ENCODE data around the gene PCDHB4. TPM values are rescaled to one million over a fixed set of nuclear protein-coding genes. Genes with fewer than 3 reads are reported as not detected.
"Not testable (repeated sequence)": the region's sequence is repeated elsewhere in the genome, so short reads cannot be mapped to it uniquely, and the experiment has no call there.

Gene PCDHB4
- total and polyA plus RNA-seq, 4 donors, result 0.14 to 0.36 (median 0.17) TPM

GRCh38 chr5:141127305-141127704 is 5.7 kb downstream of the PCDHB4 start:
- H3K27me3 ChIP-seq (ENCODE audit: control insufficient read depth in 4 of 4, insufficient read depth in 4 of 4, low read length in 3 of 4), result no peaks in the 10 kb centered on the region
- no peak overlapping the region for H3K27ac ChIP-seq (ENCODE audit: low read depth in 1 of 2, low read length in 2 of 2)
- WGBS, result 85% methylated on average over 1 of the region's 1 CpG
- no peaks in the 10 kb centered on the region for H3K4me1 ChIP-seq (ENCODE audit: control insufficient read depth in 4 of 4, insufficient read depth in 4 of 4, low read length in 3 of 4)
- H3K9ac ChIP-seq (ENCODE audit: low read depth in 1 of 2, low read length in 2 of 2), result no peak overlapping the region
- no peak for TF ChIP-seq HNF4A (conservative IDR thresholded peaks at IDR 0.05)
- no peaks in the 10 kb centered on the region for H3K36me3 ChIP-seq (ENCODE audit: control insufficient read depth in 4 of 4, insufficient read depth in 3 of 4, low read depth in 1 of 4, low read length in 3 of 4)
- DNase-seq (ENCODE audit: low spot score), result no peak
- H3K9me3 ChIP-seq (ENCODE audit: control insufficient read depth in 4 of 4, low read length in 3 of 4), result peaks cover 0 to 7% (median 5%) of the 10 kb centered on the region in 4 donors
- no peak overlapping the region for H3K4me3 ChIP-seq (ENCODE audit: low read depth in 1 of 3, low read length in 3 of 3)

DNA sequence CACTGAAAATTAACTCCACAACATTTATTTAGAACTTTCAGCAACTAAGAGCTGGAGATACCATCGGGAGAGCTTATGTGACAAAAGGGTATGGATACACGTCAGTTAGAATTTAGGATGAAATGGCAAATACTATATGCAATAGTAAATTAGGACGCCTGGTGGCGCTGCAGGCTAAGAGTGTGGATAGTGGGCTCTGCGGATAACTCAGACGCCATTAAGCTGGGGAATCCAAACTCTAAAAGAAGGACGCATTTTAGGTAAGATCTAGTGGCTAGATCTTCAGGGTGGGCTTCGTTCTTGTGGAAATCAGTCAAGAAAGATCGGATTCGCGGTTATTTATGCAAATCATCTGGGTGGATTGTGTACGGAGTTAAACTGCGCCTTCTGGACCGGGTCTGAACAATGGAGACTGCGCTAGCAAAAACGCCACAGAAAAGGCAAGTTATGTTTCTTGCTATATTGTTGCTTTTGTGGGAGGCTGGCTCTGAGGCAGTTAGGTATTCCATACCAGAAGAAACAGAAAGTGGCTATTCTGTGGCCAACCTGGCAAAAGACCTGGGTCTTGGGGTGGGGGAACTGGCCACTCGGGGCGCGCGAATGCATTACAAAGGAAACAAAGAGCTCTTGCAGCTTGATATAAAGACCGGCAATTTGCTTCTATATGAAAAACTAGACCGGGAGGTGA is 13.6 kb downstream of the PCDHB4 start, which contains the start of gene PCDHB5:
Gene PCDHB5, plus strand, starts transcription at position 177 of the 688 bp plus-strand sequence. Its CDS starts 229 bp downstream, at position 406.
- Histone ChIP-seq H3K36me3 (ENCODE audit: control insufficient read depth in 4 of 4, insufficient read depth in 3 of 4, low read depth in 1 of 4, low read length in 3 of 4) (no peaks in the 10 kb centered on the region), H3K4me1 (ENCODE audit: control insufficient read depth in 4 of 4, insufficient read depth in 4 of 4, low read length in 3 of 4) (no peaks in the 10 kb centered on the region), H3K4me3 (ENCODE audit: low read depth in 1 of 3, low read length in 3 of 3) (peak within 1 kb of the TSS; percentile 28 to 80 (median 41)), H3K9me3 (ENCODE audit: control insufficient read depth in 4 of 4, low read length in 3 of 4) (peaks cover 4 to 30% (median 15%) of the 10 kb centered on the region in 4 donors), H3K27ac (ENCODE audit: low read depth in 1 of 2, low read length in 2 of 2) (no peak within 1 kb of the TSS), H3K9ac (ENCODE audit: low read depth in 1 of 2, low read length in 2 of 2) (no peak within 1 kb of the TSS), H3K27me3 (ENCODE audit: control insufficient read depth in 4 of 4, insufficient read depth in 4 of 4, low read length in 3 of 4) (peaks cover 0 to 7% (median 0%) of the 10 kb centered on the region in 4 donors)
- TF ChIP-seq, protein P1, sequence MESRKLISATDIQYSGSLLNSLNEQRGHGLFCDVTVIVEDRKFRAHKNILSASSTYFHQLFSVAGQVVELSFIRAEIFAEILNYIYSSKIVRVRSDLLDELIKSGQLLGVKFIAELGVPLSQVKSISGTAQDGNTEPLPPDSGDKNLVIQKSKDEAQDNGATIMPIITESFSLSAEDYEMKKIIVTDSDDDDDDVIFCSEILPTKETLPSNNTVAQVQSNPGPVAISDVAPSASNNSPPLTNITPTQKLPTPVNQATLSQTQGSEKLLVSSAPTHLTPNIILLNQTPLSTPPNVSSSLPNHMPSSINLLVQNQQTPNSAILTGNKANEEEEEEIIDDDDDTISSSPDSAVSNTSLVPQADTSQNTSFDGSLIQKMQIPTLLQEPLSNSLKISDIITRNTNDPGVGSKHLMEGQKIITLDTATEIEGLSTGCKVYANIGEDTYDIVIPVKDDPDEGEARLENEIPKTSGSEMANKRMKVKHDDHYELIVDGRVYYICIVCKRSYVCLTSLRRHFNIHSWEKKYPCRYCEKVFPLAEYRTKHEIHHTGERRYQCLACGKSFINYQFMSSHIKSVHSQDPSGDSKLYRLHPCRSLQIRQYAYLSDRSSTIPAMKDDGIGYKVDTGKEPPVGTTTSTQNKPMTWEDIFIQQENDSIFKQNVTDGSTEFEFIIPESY (IDR thresholded peaks at IDR 0.05), result no peak
- TF ChIP-seq JUND (IDR thresholded peaks at IDR 0.05), result no peak
- TF ChIP-seq RAD21 (IDR thresholded peaks at IDR 0.05), result peak; percentile 35 to 49
- TF ChIP-seq YY1 (IDR thresholded peaks at IDR 0.05), result peak; percentile 59
- TF ChIP-seq, protein P2, sequence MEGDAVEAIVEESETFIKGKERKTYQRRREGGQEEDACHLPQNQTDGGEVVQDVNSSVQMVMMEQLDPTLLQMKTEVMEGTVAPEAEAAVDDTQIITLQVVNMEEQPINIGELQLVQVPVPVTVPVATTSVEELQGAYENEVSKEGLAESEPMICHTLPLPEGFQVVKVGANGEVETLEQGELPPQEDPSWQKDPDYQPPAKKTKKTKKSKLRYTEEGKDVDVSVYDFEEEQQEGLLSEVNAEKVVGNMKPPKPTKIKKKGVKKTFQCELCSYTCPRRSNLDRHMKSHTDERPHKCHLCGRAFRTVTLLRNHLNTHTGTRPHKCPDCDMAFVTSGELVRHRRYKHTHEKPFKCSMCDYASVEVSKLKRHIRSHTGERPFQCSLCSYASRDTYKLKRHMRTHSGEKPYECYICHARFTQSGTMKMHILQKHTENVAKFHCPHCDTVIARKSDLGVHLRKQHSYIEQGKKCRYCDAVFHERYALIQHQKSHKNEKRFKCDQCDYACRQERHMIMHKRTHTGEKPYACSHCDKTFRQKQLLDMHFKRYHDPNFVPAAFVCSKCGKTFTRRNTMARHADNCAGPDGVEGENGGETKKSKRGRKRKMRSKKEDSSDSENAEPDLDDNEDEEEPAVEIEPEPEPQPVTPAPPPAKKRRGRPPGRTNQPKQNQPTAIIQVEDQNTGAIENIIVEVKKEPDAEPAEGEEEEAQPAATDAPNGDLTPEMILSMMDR (IDR thresholded peaks at IDR 0.05; ENCODE audit: low read depth, low read length, missing input control), result peak; percentile 19
- 19% methylated on average over 22 of the region's 22 CpGs for WGBS
- DNase-seq (ENCODE audit: low spot score), result no peak

DNA sequence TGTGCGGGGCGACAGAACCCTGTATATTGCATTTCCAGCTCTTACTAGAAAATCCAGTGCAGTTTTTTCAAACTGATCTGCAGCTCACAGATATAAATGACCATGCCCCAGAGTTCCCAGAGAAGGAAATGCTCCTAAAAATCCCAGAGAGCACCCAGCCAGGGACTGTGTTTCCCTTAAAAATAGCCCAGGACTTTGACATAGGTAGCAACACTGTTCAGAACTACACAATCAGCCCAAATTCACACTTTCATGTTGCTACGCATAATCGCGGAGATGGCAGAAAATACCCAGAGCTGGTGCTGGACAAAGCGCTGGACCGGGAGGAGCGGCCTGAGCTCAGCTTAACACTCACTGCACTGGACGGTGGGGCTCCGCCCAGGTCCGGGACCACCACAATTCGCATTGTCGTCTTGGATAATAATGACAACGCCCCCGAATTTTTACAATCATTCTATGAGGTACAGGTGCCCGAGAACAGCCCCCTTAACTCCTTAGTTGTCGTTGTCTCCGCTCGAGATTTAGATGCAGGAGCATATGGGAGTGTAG is 14.2 kb downstream of the PCDHB4 start:
- Histone ChIP-seq H3K9ac (ENCODE audit: low read depth in 1 of 2, low read length in 2 of 2) (no peak overlapping the region), H3K4me1 (ENCODE audit: control insufficient read depth in 4 of 4, insufficient read depth in 4 of 4, low read length in 3 of 4) (no peaks in the 10 kb centered on the region), H3K9me3 (ENCODE audit: control insufficient read depth in 4 of 4, low read length in 3 of 4) (peaks cover 4 to 30% (median 15%) of the 10 kb centered on the region in 4 donors), H3K4me3 (ENCODE audit: low read depth in 1 of 3, low read length in 3 of 3) (peak overlapping the region in 2 of 3 donors; percentile 28 to 80), H3K27me3 (ENCODE audit: control insufficient read depth in 4 of 4, insufficient read depth in 4 of 4, low read length in 3 of 4) (peaks cover 0 to 7% (median 0%) of the 10 kb centered on the region in 4 donors), H3K36me3 (ENCODE audit: control insufficient read depth in 4 of 4, insufficient read depth in 3 of 4, low read depth in 1 of 4, low read length in 3 of 4) (no peaks in the 10 kb centered on the region), H3K27ac (ENCODE audit: low read depth in 1 of 2, low read length in 2 of 2) (no peak overlapping the region)
- DNase-seq (ENCODE audit: low spot score), result no peak
- no peak for TF ChIP-seq RAD21 (IDR thresholded peaks at IDR 0.05)
- TF ChIP-seq HNF4A (conservative IDR thresholded peaks at IDR 0.05), result no peak
- TF ChIP-seq, protein P1 (IDR thresholded peaks at IDR 0.05), result no peak
- TF ChIP-seq SP1 (IDR thresholded peaks at IDR 0.05), result no peak
- TF ChIP-seq MAX (IDR thresholded peaks at IDR 0.05), result no peak
- TF ChIP-seq FOXA2 (IDR thresholded peaks at IDR 0.05), result no peak
- no peak for TF ChIP-seq HNF4G (IDR thresholded peaks at IDR 0.05)
- no peak for TF ChIP-seq YY1 (IDR thresholded peaks at IDR 0.05)
- 39% methylated on average over 19 of the region's 19 CpGs for WGBS

- H3K27ac ChIP-seq (ENCODE audit: low read depth in 1 of 2, low read length in 2 of 2); H3K4me1 ChIP-seq (ENCODE audit: control insufficient read depth in 4 of 4, insufficient read depth in 4 of 4, low read length in 3 of 4); H3K27me3 ChIP-seq (ENCODE audit: control insufficient read depth in 4 of 4, insufficient read depth in 4 of 4, low read length in 3 of 4); H3K9ac ChIP-seq (ENCODE audit: low read depth in 1 of 2, low read length in 2 of 2); H3K4me3 ChIP-seq (ENCODE audit: low read depth in 1 of 3, low read length in 3 of 3); DNase-seq (ENCODE audit: low spot score); H3K36me3 ChIP-seq (ENCODE audit: control insufficient read depth in 4 of 4, insufficient read depth in 3 of 4, low read depth in 1 of 4, low read length in 3 of 4): not testable (repeated sequence)
- 39% methylated on average over 34 of the region's 34 CpGs for WGBS
- peaks cover 4 to 30% (median 15%) of the 10 kb centered on the region in 4 donors for H3K9me3 ChIP-seq (ENCODE audit: control insufficient read depth in 4 of 4, low read length in 3 of 4)
Measured at GRCh38 chr5:141137346-141137745, 15.7 kb downstream of the PCDHB4 start.

All from liver (tissue), 9 donors.